ENCODE results near the gene QSOX2. TPM values are rescaled to one million over a fixed set of nuclear protein-coding genes. Genes with fewer than 3 reads are reported as not detected.

The QSOX2 gene
- total RNA-seq, 2 donors from 2014 or later = 4.3 to 12.2 TPM

GRCh38 chr9:136258299-136258625 lies 12.7 kb upstream of the QSOX2 start:
- DNase-seq (ENCODE audit: low spot score) = no peak
- no peak overlapping the region for H3K27ac ChIP-seq
- H3K9me3 ChIP-seq = no peaks in the 10 kb centered on the region
- no peaks in the 10 kb centered on the region for H3K36me3 ChIP-seq
- no peak overlapping the region for H3K4me3 ChIP-seq
- no peaks in the 10 kb centered on the region for H3K4me1 ChIP-seq (replicated peaks)
- no peak for TF ChIP-seq CTCF (IDR thresholded peaks at IDR 0.05)
- TF ChIP-seq POLR2A (IDR thresholded peaks at IDR 0.05) = no peak
- no peak for TF ChIP-seq POLR2AphosphoS5 (IDR thresholded peaks at IDR 0.05)
- H3K27me3 ChIP-seq (replicated peaks; ENCODE audit: insufficient read depth) = no peaks in the 10 kb centered on the region
- intact Hi-C loops (cut with DNase I) = no loop called here
- WGBS = 85% methylated on average over 13 of the region's 13 CpGs

DNA sequence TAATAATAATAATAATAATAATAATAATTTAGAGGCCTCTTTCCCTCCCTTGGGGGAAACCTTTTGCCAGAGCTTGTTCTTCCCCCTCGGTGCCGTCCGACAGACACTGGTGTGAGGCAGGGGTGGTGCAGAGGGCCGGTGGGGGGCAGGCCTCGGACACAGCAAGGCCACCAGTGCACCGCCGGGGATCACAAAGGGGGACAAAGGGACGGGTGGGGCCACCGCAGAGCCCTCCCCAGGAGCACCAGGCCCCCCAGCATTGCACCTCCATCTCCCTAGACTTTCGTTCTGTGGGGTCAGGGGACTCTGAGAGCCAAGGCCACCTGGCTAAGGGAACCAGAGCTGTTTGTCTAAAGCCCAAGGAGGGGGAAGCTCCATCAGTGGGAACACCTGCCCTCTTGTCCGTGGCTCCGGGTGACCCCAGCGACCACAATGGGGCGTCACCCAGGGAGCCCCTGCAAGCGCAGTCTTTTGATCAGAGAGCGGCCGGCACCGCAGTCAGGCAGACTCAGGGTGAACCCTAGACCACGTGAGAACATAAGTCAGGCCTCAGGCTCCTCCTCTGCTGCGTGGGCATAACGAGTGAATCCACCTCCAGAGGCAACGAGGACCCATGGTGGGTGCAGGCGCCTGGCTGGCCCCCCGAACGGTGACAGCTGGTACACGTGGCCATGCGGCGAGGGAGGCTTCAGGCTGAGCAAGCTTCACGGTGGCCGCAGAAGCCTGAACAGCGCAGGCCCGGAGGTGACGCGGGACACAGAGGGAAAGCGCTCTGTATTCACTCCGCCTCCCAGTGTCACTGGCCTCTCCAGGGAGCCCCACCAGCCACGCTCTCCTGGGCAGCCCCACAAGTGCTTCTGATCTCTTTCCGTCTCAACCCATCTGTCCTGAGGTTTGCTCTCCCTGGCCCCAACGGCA lies 12.0 kb upstream of the QSOX2 start:
- intact Hi-C loops (cut with DNase I) = no loop called here
- TF ChIP-seq POLR2AphosphoS5 (IDR thresholded peaks at IDR 0.05) (no peak), CTCF (IDR thresholded peaks at IDR 0.05) (no peak), POLR2A (IDR thresholded peaks at IDR 0.05) (no peak)
- Histone ChIP-seq H3K27ac (no peak overlapping the region), H3K4me1 (replicated peaks) (no peaks in the 10 kb centered on the region), H3K4me3 (no peak overlapping the region), H3K9me3 (no peaks in the 10 kb centered on the region), H3K36me3 (no peaks in the 10 kb centered on the region), H3K27me3 (replicated peaks; ENCODE audit: insufficient read depth) (no peaks in the 10 kb centered on the region)
- no peak for DNase-seq (ENCODE audit: low spot score)
- 79% methylated on average over 39 of the region's 39 CpGs for WGBS

GRCh38 chr9:136255896-136256890 lies 10.6 kb upstream of the QSOX2 start:
- H3K27ac ChIP-seq = no peak overlapping the region
- 61% methylated on average over 28 of the region's 28 CpGs for WGBS
- no peaks in the 10 kb centered on the region for H3K4me1 ChIP-seq (replicated peaks)
- TF ChIP-seq POLR2AphosphoS5 (IDR thresholded peaks at IDR 0.05) (no peak), POLR2A (IDR thresholded peaks at IDR 0.05) (no peak), CTCF (IDR thresholded peaks at IDR 0.05) (no peak)
- no peaks in the 10 kb centered on the region for H3K36me3 ChIP-seq
- no peak overlapping the region for H3K4me3 ChIP-seq
- H3K27me3 ChIP-seq (replicated peaks; ENCODE audit: insufficient read depth) = no peaks in the 10 kb centered on the region
- no peaks in the 10 kb centered on the region for H3K9me3 ChIP-seq
- intact Hi-C loops (cut with DNase I) = no loop called here
- no peak for DNase-seq (ENCODE audit: low spot score)

GRCh38 chr9:136255166-136255538 lies 9.5 kb upstream of the QSOX2 start:
- Histone ChIP-seq H3K36me3 (no peaks in the 10 kb centered on the region), H3K27me3 (replicated peaks; ENCODE audit: insufficient read depth) (no peaks in the 10 kb centered on the region), H3K4me3 (no peak overlapping the region), H3K27ac (no peak overlapping the region), H3K9me3 (no peaks in the 10 kb centered on the region), H3K4me1 (replicated peaks) (no peaks in the 10 kb centered on the region)
- DNase-seq (ENCODE audit: low spot score) = no peak
- WGBS = 58% methylated on average over 12 of the region's 12 CpGs
- intact Hi-C loops (cut with DNase I) = no loop called here
- no peak for TF ChIP-seq POLR2A (IDR thresholded peaks at IDR 0.05)
- TF ChIP-seq POLR2AphosphoS5 (IDR thresholded peaks at IDR 0.05) = no peak
- no peak for TF ChIP-seq CTCF (IDR thresholded peaks at IDR 0.05)
